Neural cell (in vitro differentiated cells): ENCODE data around the gene SLCO1B1. TPM values are rescaled to one million over a fixed set of nuclear protein-coding genes. Genes with fewer than 3 reads are reported as not detected.

ENCODE experiments used
- H2AFZ ChIP-seq: fragments of 200-600, 300-800 bp; sonication (generic), shearing (Covaris generic); 2 replicates; pipeline ENCODE4 v1.6.0; 2014; ENCODE audit warnings: low read depth, mild to moderate bottlenecking, antibody characterized with exemption, low read length, moderate library complexity
- H3F3A ChIP-seq: fragments of 200-600 bp; shearing (Covaris generic); 2 replicates; pipeline ENCODE4 v1.6.1; 2016; ENCODE audit warnings: mild to moderate bottlenecking, moderate library complexity, mixed read lengths, antibody characterized with exemption, low read length; ENCODE audit not compliant: insufficient read depth, poor library complexity, severe bottlenecking
- H3K27ac ChIP-seq: fragments of 200-600, 300-800 bp; sonication (generic), shearing (Covaris generic); 2 replicates; pipeline ENCODE4 v1.5.1; 2014; ENCODE audit warnings: mild to moderate bottlenecking, low read length, moderate library complexity
- H3K27me3 ChIP-seq: fragments of 300-800, 200-600 bp; sonication (generic), shearing (Covaris generic); 2 replicates; pipeline ENCODE4 v1.6.0; 2014; ENCODE audit warnings: mild to moderate bottlenecking, low read depth, low read length, moderate library complexity; ENCODE audit not compliant: insufficient read depth
- H3K36me3 ChIP-seq: fragments of 300-800, 200-600 bp; sonication (generic), shearing (Covaris generic); 2 replicates; pipeline ENCODE4 v1.5.1; 2014; ENCODE audit warnings: mild to moderate bottlenecking, antibody characterized with exemption, low read length, moderate library complexity; ENCODE audit not compliant: insufficient read depth
- H3K4me2 ChIP-seq: fragments of 300-800, 200-600 bp; sonication (generic), shearing (Covaris generic); 2 replicates; pipeline ENCODE4 v1.6.0; 2014; ENCODE audit warnings: mild to moderate bottlenecking, low read length
- H3K4me3 ChIP-seq: fragments of 300-800, 200-600 bp; sonication (generic), shearing (Covaris generic); 2 replicates; pipeline ENCODE4 v1.5.1; 2014; ENCODE audit warnings: mild to moderate bottlenecking, low read length, moderate library complexity
- H3K79me2 ChIP-seq: fragments of 200-600 bp; shearing (Covaris generic); replicated peaks from 2 replicates; pipeline ENCODE4 v1.6.0; 2014; ENCODE audit warnings: mild to moderate bottlenecking, low read length, moderate library complexity; ENCODE audit not compliant: insufficient read depth
- H3K9ac ChIP-seq: fragments of 300-800, 200-600 bp; sonication (generic), shearing (Covaris generic); 2 replicates; pipeline ENCODE4 v1.6.1; 2016; ENCODE audit warnings: mild to moderate bottlenecking, low read length, mixed read lengths
- H3K9me2 ChIP-seq: fragments of 200-600 bp; shearing (Covaris generic); 2 replicates; pipeline ENCODE4 v1.6.1; 2016; ENCODE audit warnings: mild to moderate bottlenecking, low read length, mixed read lengths; ENCODE audit not compliant: insufficient read depth
- H3K9me3 ChIP-seq: fragments of 200-600, 300-800 bp; sonication (generic), shearing (Covaris generic); 2 replicates; pipeline ENCODE4 v1.6.1; 2016; ENCODE audit warnings: mild to moderate bottlenecking, mixed run types, low read length, moderate library complexity, mixed read lengths
- H4K20me1 ChIP-seq: fragments of 200-600 bp; shearing (Covaris generic); 2 replicates; pipeline ENCODE4 v1.6.1; 2016; ENCODE audit warnings: mild to moderate bottlenecking, mixed run types; ENCODE audit not compliant: insufficient read depth
- EP300 ChIP-seq: fragments of 450-650 bp; conservative IDR thresholded peaks from 2 replicates; pipeline ENCODE4 v1.6.1; 2014; ENCODE audit warnings: antibody characterized with exemption, mild to moderate bottlenecking, moderate library complexity; ENCODE audit not compliant: poor library complexity, severe bottlenecking
- EZH2 ChIP-seq: fragments of 200-600, 300-800 bp; shearing (Covaris generic), sonication (generic); IDR thresholded peaks from 2 replicates; pipeline ENCODE4 v1.6.1; 2014; ENCODE audit warnings: antibody characterized with exemption, low read length, borderline replicate concordance, mild to moderate bottlenecking; ENCODE audit not compliant: insufficient read depth, poor library complexity, severe bottlenecking
- MXI1 ChIP-seq: fragments of 450-650 bp; conservative IDR thresholded peaks from 2 replicates; pipeline ENCODE4 v1.6.1; 2014; ENCODE audit warnings: antibody characterized with exemption, mild to moderate bottlenecking; ENCODE audit not compliant: poor library complexity, severe bottlenecking
- POLR2AphosphoS5 ChIP-seq: IDR thresholded peaks from 2 replicates; pipeline ENCODE4 v1.6.1; 2012
- RAD21 ChIP-seq: fragments of 450-650 bp; conservative IDR thresholded peaks from 2 replicates; pipeline ENCODE4 v1.6.1; 2014; ENCODE audit warnings: antibody characterized with exemption, mild to moderate bottlenecking, moderate library complexity
- SMC3 ChIP-seq: fragments of 450-650 bp; conservative IDR thresholded peaks from 2 replicates; pipeline ENCODE4 v1.6.1; 2014; ENCODE audit warnings: antibody characterized with exemption, mild to moderate bottlenecking, moderate library complexity; ENCODE audit not compliant: poor library complexity
- TAF1 ChIP-seq: IDR thresholded peaks from 2 replicates; pipeline ENCODE4 v1.6.1; 2012; ENCODE audit warnings: low read depth
- polyA plus RNA-seq: library from polyadenylated mRNA; depleted of rRNA; stranded (reverse); fragments of >200 nt; gene quantifications from 2 replicates; pipeline ENCODE4 v1.2.3, GENCODE V29; 2014
- TF ChIP-seq, protein P1 (sequence below): fragments of 450-650 bp; IDR thresholded peaks from 2 replicates; pipeline ENCODE4 v1.5.1; 2014; ENCODE audit warnings: antibody characterized with exemption, mild to moderate bottlenecking, moderate library complexity; ENCODE audit not compliant: poor library complexity, severe bottlenecking
- TF ChIP-seq, protein P2 (sequence below): IDR thresholded peaks from 2 replicates; pipeline ENCODE4 v1.6.1; 2012; ENCODE audit warnings: borderline replicate concordance

Gene SLCO1B1
- polyA plus RNA-seq, 1 donor from 2014 or later, result not detected

DNA sequence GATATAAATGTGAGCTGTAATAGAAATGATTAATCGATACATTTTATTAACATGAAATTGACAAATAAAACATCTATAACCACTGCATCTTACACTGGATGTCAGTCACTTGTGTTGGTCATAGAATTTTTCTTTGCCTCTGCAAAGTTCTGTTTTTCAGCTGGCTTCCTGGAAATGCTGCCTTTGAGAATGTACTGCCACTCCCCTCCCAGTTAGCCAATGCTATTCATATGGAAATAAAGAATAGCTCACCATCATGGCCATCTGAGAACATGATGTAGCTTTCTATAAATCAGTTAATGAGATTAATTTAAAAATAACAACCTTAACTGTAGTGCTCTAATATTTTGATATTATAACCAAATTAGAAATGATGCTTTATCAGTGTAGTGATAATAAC, 41.1 kb downstream of the SLCO1B1 start:
- H2AFZ ChIP-seq, result no peak overlapping the region
- no peak overlapping the region for H3K4me2 ChIP-seq
- H4K20me1 ChIP-seq, result no peaks in the 10 kb centered on the region
- H3K27me3 ChIP-seq, result no peaks in the 10 kb centered on the region
- no peaks in the 10 kb centered on the region for H3K9me3 ChIP-seq
- H3K27ac ChIP-seq, result no peak overlapping the region
- no peaks in the 10 kb centered on the region for H3F3A ChIP-seq
- no peak overlapping the region for H3K9ac ChIP-seq
- H3K79me2 ChIP-seq, result no peaks in the 10 kb centered on the region
- H3K4me3 ChIP-seq, result no peak overlapping the region
- no peaks in the 10 kb centered on the region for H3K9me2 ChIP-seq
- TF ChIP-seq EZH2 (no peak), RAD21 (no peak), SMC3 (no peak), TAF1 (no peak), EP300 (no peak), POLR2AphosphoS5 (no peak), MXI1 (no peak)
- TF ChIP-seq, protein P1, sequence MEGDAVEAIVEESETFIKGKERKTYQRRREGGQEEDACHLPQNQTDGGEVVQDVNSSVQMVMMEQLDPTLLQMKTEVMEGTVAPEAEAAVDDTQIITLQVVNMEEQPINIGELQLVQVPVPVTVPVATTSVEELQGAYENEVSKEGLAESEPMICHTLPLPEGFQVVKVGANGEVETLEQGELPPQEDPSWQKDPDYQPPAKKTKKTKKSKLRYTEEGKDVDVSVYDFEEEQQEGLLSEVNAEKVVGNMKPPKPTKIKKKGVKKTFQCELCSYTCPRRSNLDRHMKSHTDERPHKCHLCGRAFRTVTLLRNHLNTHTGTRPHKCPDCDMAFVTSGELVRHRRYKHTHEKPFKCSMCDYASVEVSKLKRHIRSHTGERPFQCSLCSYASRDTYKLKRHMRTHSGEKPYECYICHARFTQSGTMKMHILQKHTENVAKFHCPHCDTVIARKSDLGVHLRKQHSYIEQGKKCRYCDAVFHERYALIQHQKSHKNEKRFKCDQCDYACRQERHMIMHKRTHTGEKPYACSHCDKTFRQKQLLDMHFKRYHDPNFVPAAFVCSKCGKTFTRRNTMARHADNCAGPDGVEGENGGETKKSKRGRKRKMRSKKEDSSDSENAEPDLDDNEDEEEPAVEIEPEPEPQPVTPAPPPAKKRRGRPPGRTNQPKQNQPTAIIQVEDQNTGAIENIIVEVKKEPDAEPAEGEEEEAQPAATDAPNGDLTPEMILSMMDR, result no peak
- TF ChIP-seq, protein P2, sequence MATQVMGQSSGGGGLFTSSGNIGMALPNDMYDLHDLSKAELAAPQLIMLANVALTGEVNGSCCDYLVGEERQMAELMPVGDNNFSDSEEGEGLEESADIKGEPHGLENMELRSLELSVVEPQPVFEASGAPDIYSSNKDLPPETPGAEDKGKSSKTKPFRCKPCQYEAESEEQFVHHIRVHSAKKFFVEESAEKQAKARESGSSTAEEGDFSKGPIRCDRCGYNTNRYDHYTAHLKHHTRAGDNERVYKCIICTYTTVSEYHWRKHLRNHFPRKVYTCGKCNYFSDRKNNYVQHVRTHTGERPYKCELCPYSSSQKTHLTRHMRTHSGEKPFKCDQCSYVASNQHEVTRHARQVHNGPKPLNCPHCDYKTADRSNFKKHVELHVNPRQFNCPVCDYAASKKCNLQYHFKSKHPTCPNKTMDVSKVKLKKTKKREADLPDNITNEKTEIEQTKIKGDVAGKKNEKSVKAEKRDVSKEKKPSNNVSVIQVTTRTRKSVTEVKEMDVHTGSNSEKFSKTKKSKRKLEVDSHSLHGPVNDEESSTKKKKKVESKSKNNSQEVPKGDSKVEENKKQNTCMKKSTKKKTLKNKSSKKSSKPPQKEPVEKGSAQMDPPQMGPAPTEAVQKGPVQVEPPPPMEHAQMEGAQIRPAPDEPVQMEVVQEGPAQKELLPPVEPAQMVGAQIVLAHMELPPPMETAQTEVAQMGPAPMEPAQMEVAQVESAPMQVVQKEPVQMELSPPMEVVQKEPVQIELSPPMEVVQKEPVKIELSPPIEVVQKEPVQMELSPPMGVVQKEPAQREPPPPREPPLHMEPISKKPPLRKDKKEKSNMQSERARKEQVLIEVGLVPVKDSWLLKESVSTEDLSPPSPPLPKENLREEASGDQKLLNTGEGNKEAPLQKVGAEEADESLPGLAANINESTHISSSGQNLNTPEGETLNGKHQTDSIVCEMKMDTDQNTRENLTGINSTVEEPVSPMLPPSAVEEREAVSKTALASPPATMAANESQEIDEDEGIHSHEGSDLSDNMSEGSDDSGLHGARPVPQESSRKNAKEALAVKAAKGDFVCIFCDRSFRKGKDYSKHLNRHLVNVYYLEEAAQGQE, result no peak
- no peaks in the 10 kb centered on the region for H3K36me3 ChIP-seq

DNA sequence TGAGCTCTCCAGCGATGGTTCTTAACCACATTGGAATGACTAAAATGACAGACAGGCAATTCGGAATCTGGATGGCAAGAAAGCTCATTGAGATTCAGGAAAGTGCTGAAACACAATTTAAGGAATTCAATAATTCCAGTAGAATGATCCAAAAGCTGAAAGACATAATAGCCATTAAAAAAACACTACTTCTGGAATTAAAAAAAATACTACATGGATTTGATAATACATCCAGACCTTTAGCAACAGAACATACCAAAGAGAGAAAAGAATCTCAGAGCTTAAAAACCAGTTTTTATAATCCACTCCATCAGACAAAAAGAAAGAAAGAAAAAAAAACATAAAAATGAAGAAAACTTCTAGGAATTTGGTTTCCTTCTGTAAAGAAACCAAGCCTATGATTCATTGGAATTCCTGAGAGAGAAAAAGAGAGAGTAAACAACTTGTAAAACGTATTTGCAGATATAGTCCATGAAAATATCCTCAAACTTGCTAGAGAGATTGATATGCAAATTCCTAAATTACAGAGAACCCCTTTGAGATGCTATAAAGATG, 52.8 kb downstream of the SLCO1B1 start:
- Histone ChIP-seq H3K27me3 (no peaks in the 10 kb centered on the region), H3F3A (no peaks in the 10 kb centered on the region), H3K36me3 (no peaks in the 10 kb centered on the region), H3K9me3 (no peaks in the 10 kb centered on the region), H3K9me2 (no peaks in the 10 kb centered on the region), H3K79me2 (no peaks in the 10 kb centered on the region), H4K20me1 (no peaks in the 10 kb centered on the region), H3K27ac (no peak overlapping the region), H3K4me2 (no peak overlapping the region), H3K9ac (no peak overlapping the region), H3K4me3 (no peak overlapping the region), H2AFZ (no peak overlapping the region)
- TF ChIP-seq SMC3, result no peak
- no peak for TF ChIP-seq TAF1
- TF ChIP-seq, protein P2, result no peak
- TF ChIP-seq EP300, result no peak
- TF ChIP-seq EZH2, result no peak
- TF ChIP-seq POLR2AphosphoS5, result no peak
- TF ChIP-seq RAD21, result no peak
